Mesenchymal stem cell (in vitro differentiated cells and primary cell): ENCODE results near the gene IL17D.

Source experiments
- DNase-seq: peaks from one replicate; pipeline ENCODE4 v3.0.0-alpha.2; 2013
- H2AFZ ChIP-seq: one replicate; pipeline ENCODE4 v1.6.1; 2013; ENCODE audit warnings: low read depth, mild to moderate bottlenecking, control low read depth, inconsistent platforms, low read length, moderate library complexity
- H2AK5ac ChIP-seq: 2 replicates; pipeline ENCODE4 v1.6.1; 2013; ENCODE audit warnings: low read length, moderate library complexity, mild to moderate bottlenecking, inconsistent platforms; ENCODE audit not compliant: severe bottlenecking
- H2BK120ac ChIP-seq: one replicate; pipeline ENCODE4 v1.6.1; 2013; ENCODE audit warnings: low read depth, mild to moderate bottlenecking, inconsistent platforms, low read length, moderate library complexity
- H2BK12ac ChIP-seq, 2 experiments: one replicate each; pipeline ENCODE4 v1.6.1; 2013; ENCODE audit warnings: inconsistent platforms in 2 of 2, low read length in 2 of 2, mild to moderate bottlenecking in 2 of 2, moderate library complexity in 2 of 2, control low read depth in 1 of 2
- H2BK15ac ChIP-seq: one replicate; pipeline ENCODE4 v1.6.1; 2013; ENCODE audit warnings: mild to moderate bottlenecking, low read depth, inconsistent platforms; ENCODE audit not compliant: poor library complexity, severe bottlenecking
- H2BK5ac ChIP-seq: 2 replicates; pipeline ENCODE4 v1.6.1; 2013; ENCODE audit warnings: low read depth, mild to moderate bottlenecking, low read length, control low read depth, inconsistent platforms; ENCODE audit not compliant: poor library complexity, severe bottlenecking
- H3K14ac ChIP-seq, 2 experiments: one replicate each; pipeline ENCODE4 v1.6.1; 2013; ENCODE audit warnings: inconsistent platforms in 2 of 2, low read length in 2 of 2, control low read depth in 1 of 2, mild to moderate bottlenecking in 1 of 2, moderate library complexity in 1 of 2
- H3K18ac ChIP-seq, 2 experiments: one replicate each; pipeline ENCODE4 v1.6.1; 2013; ENCODE audit warnings: inconsistent platforms in 2 of 2, low read length in 2 of 2, control low read depth in 1 of 2, low read depth in 1 of 2, mild to moderate bottlenecking in 1 of 2
- H3K23ac ChIP-seq, 2 experiments: one replicate each; pipeline ENCODE4 v1.6.1; 2013; ENCODE audit warnings: inconsistent platforms in 2 of 2, low read length in 2 of 2, mild to moderate bottlenecking in 2 of 2, moderate library complexity in 2 of 2, control low read depth in 1 of 2
- H3K27ac ChIP-seq: 2 replicates; pipeline ENCODE4 v1.5.1; 2013; ENCODE audit warnings: mild to moderate bottlenecking, moderate library complexity, low read length, control low read depth, inconsistent platforms; ENCODE audit not compliant: poor library complexity, severe bottlenecking
- H3K27me3 ChIP-seq, 2 experiments: 2 replicates each; pipeline versions ENCODE4 v1.6.1 to v1.7.0; 2013; ENCODE audit warnings: low read length in 2 of 2, mild to moderate bottlenecking in 2 of 2, moderate library complexity in 2 of 2, control low read depth in 1 of 2, inconsistent platforms in 1 of 2; ENCODE audit not compliant: control insufficient read depth in 1 of 2, insufficient read depth in 1 of 2
- H3K36me3 ChIP-seq, 2 experiments: 2 replicates each; pipeline versions ENCODE4 v1.6.1 to v1.7.0; 2013; ENCODE audit warnings: low read length in 2 of 2, control low read depth in 1 of 2, inconsistent platforms in 1 of 2, low read depth in 1 of 2, mild to moderate bottlenecking in 1 of 2; ENCODE audit not compliant: insufficient read depth in 2 of 2, control insufficient read depth in 1 of 2
- H3K4ac ChIP-seq, 2 experiments: one replicate each; pipeline ENCODE4 v1.6.1; 2013; ENCODE audit warnings: inconsistent platforms in 2 of 2, low read length in 2 of 2, mild to moderate bottlenecking in 2 of 2, moderate library complexity in 2 of 2, control low read depth in 1 of 2, low read depth in 1 of 2
- H3K4me1 ChIP-seq: 2 replicates; pipeline ENCODE4 v1.6.1; 2013; ENCODE audit warnings: low read depth, low read length, control low read depth; ENCODE audit not compliant: control insufficient read depth, insufficient read depth
- H3K4me2 ChIP-seq: 2 replicates; pipeline ENCODE4 v1.6.1; 2013; ENCODE audit warnings: low read length, mild to moderate bottlenecking, inconsistent platforms; ENCODE audit not compliant: poor library complexity, severe bottlenecking
- H3K4me3 ChIP-seq, 2 experiments: 2 replicates each; pipeline versions ENCODE4 v1.5.1 to v1.7.0; 2013; ENCODE audit warnings: low read length in 2 of 2, mild to moderate bottlenecking in 2 of 2, control low read depth in 1 of 2, low read depth in 1 of 2; ENCODE audit not compliant: insufficient read depth in 1 of 2
- H3K79me1 ChIP-seq: replicated peaks from 2 replicates; pipeline ENCODE4 v1.6.1; 2013; ENCODE audit warnings: mild to moderate bottlenecking, control low read depth, low read length, inconsistent platforms; ENCODE audit not compliant: poor library complexity, severe bottlenecking
- H3K9ac ChIP-seq: 2 replicates; pipeline ENCODE4 v1.7.0; 2013; ENCODE audit warnings: mild to moderate bottlenecking, low read length, moderate library complexity
- H3K9me3 ChIP-seq: 2 replicates; pipeline ENCODE4 v1.7.0; 2013; ENCODE audit warnings: mild to moderate bottlenecking, low read length; ENCODE audit not compliant: control insufficient read depth
- H4K8ac ChIP-seq: one replicate; pipeline ENCODE4 v1.6.1; 2013; ENCODE audit warnings: inconsistent platforms, mild to moderate bottlenecking, low read length, moderate library complexity
- H4K91ac ChIP-seq: one replicate; pipeline ENCODE4 v1.6.1; 2013; ENCODE audit warnings: mild to moderate bottlenecking, low read length, inconsistent platforms
- WGBS: methylation state at CpG from one replicate; pipeline ENCODE4 v1.1.7; 2013; ENCODE audit warnings: mixed read lengths; 5-methylcytosine and 5-hydroxymethylcytosine counted together

The IL17D gene

DNA sequence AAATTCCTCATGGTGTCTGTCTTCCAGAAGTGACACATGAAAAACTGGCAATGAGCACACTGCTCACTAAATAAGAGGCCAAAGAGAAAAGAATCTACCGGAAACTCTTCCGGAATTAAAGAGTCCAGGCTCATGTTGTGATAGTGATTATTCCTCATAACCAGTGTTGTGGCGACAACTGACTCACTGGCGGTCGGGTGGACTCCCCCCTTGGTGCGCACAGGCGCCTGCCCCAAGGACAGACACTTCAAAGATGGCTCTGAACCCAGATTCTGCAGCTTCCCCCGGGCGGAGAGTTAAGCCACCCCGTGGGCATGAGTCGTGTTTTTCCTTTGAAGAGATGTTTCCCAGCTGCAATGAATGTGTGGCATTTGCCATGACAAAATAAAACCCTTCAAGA lies 10.3 kb downstream of the IL17D start:
- WGBS: 76% methylated on average over 11 of the region's 11 CpGs
- no peak overlapping the region for H2BK120ac ChIP-seq
- no peak overlapping the region for H4K8ac ChIP-seq
- no peak overlapping the region for H2AK5ac ChIP-seq
- H3K27ac ChIP-seq: no peak overlapping the region
- H2BK5ac ChIP-seq: no peak overlapping the region
- no peak overlapping the region for H3K18ac ChIP-seq
- DNase-seq: peak; percentile 23
- H3K9me3 ChIP-seq: no peaks in the 10 kb centered on the region
- no peaks in the 10 kb centered on the region for H3K36me3 ChIP-seq
- H2BK12ac ChIP-seq: no peak overlapping the region
- no peak overlapping the region for H4K91ac ChIP-seq
- peaks cover 2% of the 10 kb centered on the region for H3K4me1 ChIP-seq
- H3K79me1 ChIP-seq: no peaks in the 10 kb centered on the region
- H3K14ac ChIP-seq: no peak overlapping the region
- no peak overlapping the region for H2AFZ ChIP-seq
- H3K9ac ChIP-seq: peak overlapping the region; percentile 83
- H3K4me2 ChIP-seq: no peak overlapping the region
- peak overlapping the region in 1 of 2 experiments; percentile 67 for H3K4me3 ChIP-seq
- no peak overlapping the region for H2BK15ac ChIP-seq
- peaks cover 0 to 5% of the 10 kb centered on the region in 2 experiments for H3K27me3 ChIP-seq
- no peak overlapping the region for H3K4ac ChIP-seq
- H3K23ac ChIP-seq: no peak overlapping the region

GRCh38 chr13:20714161-20714560 lies 10.7 kb downstream of the IL17D start:
- H2BK5ac ChIP-seq: no peak overlapping the region
- 90% methylated on average over 8 of the region's 8 CpGs for WGBS

DNA sequence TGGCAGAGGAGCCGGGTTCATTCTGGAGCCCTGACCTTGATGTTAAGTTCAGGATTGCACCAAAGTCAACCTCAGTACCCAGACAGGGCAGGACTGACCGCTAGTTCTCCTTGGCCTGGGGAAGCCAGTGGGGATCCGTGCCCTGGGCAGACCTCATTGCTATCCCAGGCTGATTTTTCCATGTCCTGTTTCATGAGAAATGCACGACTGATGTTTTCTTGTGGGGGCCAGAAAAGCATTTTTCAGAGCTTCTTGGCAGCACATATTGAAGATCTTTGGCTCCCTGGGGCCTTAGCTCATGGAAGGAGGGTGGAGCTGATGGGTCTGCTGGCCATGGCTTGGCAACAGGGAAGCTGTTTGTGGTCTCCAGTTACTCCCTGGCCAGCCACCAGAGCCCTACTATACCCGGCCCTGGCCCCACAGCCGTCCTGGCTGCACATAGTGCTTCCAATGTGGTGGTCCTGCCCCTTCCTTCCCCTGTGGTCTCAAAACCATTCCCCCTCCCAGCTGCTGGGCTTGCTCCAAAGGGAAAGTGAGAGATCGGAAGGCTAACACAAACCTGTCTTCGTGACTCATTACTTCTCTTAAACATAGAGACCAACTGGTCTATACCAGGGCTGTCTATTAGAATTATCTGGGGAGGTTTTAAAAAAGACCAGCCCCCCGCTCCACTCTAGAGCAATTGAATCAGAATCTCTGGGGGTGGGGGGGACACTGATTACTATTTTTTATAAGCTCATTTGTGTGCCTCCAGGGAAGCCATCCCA lies 11.2 kb downstream of the IL17D start:
- 94% methylated on average over 7 of the region's 9 CpGs for WGBS
- Histone ChIP-seq H3K4me2 (no peak overlapping the region), H3K9me3 (no peaks in the 10 kb centered on the region), H2BK120ac (no peak overlapping the region), H3K23ac (no peak overlapping the region), H3K9ac (peak overlapping the region; percentile 83), H4K91ac (no peak overlapping the region), H2BK5ac (no peak overlapping the region), H3K79me1 (no peaks in the 10 kb centered on the region), H2AK5ac (no peak overlapping the region), H3K14ac (no peak overlapping the region), H3K4ac (no peak overlapping the region), H3K4me1 (peaks cover 2% of the 10 kb centered on the region), H2BK15ac (peak overlapping the region; percentile 12), H2AFZ (no peak overlapping the region), H4K8ac (no peak overlapping the region), H3K36me3 (no peaks in the 10 kb centered on the region), H2BK12ac (no peak overlapping the region), H3K18ac (no peak overlapping the region), H3K27me3 (peaks cover 6 to 12% of the 10 kb centered on the region in 2 experiments), H3K27ac (no peak overlapping the region), H3K4me3 (peak overlapping the region in 1 of 2 experiments; percentile 67)
- no peak for DNase-seq

More at GRCh38 chr13:20714161-20714560, 10.7 kb downstream of the IL17D start:
- Histone ChIP-seq H3K27me3 (peaks cover under 1 to 7% of the 10 kb centered on the region in 2 experiments), H4K91ac (no peak overlapping the region), H2AK5ac (no peak overlapping the region), H3K4ac (no peak overlapping the region), H3K9ac (peak overlapping the region; percentile 83), H3K23ac (no peak overlapping the region), H2AFZ (no peak overlapping the region), H4K8ac (no peak overlapping the region), H2BK12ac (no peak overlapping the region), H3K9me3 (no peaks in the 10 kb centered on the region), H2BK15ac (peak overlapping the region; percentile 12), H3K79me1 (no peaks in the 10 kb centered on the region), H3K4me1 (peaks cover 2% of the 10 kb centered on the region), H3K27ac (no peak overlapping the region), H3K18ac (no peak overlapping the region), H3K14ac (no peak overlapping the region), H3K4me2 (no peak overlapping the region), H2BK120ac (no peak overlapping the region), H3K36me3 (no peaks in the 10 kb centered on the region), H3K4me3 (peak overlapping the region in 1 of 2 experiments; percentile 67)
- DNase-seq: no peak

- Histone ChIP-seq H2AK5ac (no peak overlapping the region), H3K9me3 (no peaks in the 10 kb centered on the region), H2BK15ac (no peak overlapping the region), H3K27ac (no peak overlapping the region), H4K8ac (no peak overlapping the region), H3K18ac (no peak overlapping the region), H3K14ac (no peak overlapping the region), H2BK120ac (no peak overlapping the region), H4K91ac (no peak overlapping the region), H2BK12ac (no peak overlapping the region), H3K4me3 (peak overlapping the region in 1 of 2 experiments; percentile 67), H3K79me1 (no peaks in the 10 kb centered on the region), H2AFZ (no peak overlapping the region), H2BK5ac (no peak overlapping the region), H3K9ac (peak overlapping the region; percentile 83), H3K23ac (no peak overlapping the region), H3K27me3 (peaks cover 12% of the 10 kb centered on the region in 2 experiments), H3K36me3 (no peaks in the 10 kb centered on the region), H3K4me1 (peaks cover 2% of the 10 kb centered on the region), H3K4me2 (no peak overlapping the region), H3K4ac (no peak overlapping the region)
- 88% methylated on average over 5 of the region's 6 CpGs for WGBS
- DNase-seq: no peak
These were observed 11.8 kb downstream of the IL17D start for GRCh38 chr13:20715330-20715712.
